Neutrophil (primary cell): Measurements from ENCODE around the gene MEN1.

Experiments
- H3K27ac ChIP-seq: fragments of 200-600 bp; sonication (generic); 2 replicates; pipeline ENCODE4 v1.5.1; 2016; ENCODE audit warnings: mild to moderate bottlenecking, moderate library complexity
- H3K27me3 ChIP-seq: fragments of 200-600 bp; sonication (generic); 2 replicates; pipeline ENCODE4 v1.6.0; 2016; ENCODE audit warnings: mild to moderate bottlenecking
- H3K36me3 ChIP-seq: fragments of 200-600 bp; sonication (generic); 2 replicates; pipeline ENCODE4 v1.5.1; 2017
- H3K4me1 ChIP-seq, 2 experiments: fragments of 200-600 bp in 1 of 2; sonication (generic) in 1 of 2; 1 replicate in 1 of 2; 2 replicates in 1 of 2; pipeline versions ENCODE4 v1.5.1 to v1.6.1; 2013 to 2016; ENCODE audit warnings: low read depth in 1 of 2, low read length in 1 of 2, mild to moderate bottlenecking in 1 of 2, moderate library complexity in 1 of 2; ENCODE audit not compliant: control insufficient read depth in 1 of 2, insufficient read depth in 1 of 2
- H3K4me3 ChIP-seq, 2 experiments: fragments of 200-600 bp in 1 of 2; sonication (generic) in 1 of 2; 1 replicate in 1 of 2; 2 replicates in 1 of 2; pipeline ENCODE4 v1.5.1; 2013 to 2016; ENCODE audit warnings: low read depth in 1 of 2, low read length in 1 of 2, mild to moderate bottlenecking in 1 of 2, moderate library complexity in 1 of 2
- H3K9me3 ChIP-seq: fragments of 200-600 bp; sonication (generic); 2 replicates; pipeline ENCODE4 v1.5.1; 2016
- TF ChIP-seq, protein P1 (sequence below): fragments of 200-600 bp; sonication (generic); IDR thresholded peaks from 2 replicates; pipeline ENCODE4 v1.5.1; 2016; ENCODE audit warnings: antibody characterized with exemption

The MEN1 gene

DNA sequence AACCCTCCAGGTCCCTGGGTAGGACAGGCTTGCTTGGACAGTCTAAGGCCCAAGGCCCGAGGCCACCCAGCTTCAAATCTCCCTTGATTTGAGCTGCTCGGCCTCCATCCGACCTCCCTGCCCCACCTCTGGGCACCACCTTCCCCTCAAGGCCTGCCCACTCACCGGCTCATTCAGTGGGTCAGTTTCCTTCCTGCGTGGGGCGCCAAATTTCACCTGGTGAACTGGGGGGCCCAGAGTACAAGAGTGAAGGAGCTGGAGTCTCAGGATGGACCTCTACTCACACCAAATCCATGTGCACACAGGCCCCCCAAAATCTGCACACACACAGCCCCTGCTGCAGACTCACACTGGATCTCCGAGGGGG, 11.1 kb downstream of the MEN1 start:
- peaks cover 65% of the 10 kb centered on the region for H3K36me3 ChIP-seq
- peak overlapping the region; percentile 88 for H3K27ac ChIP-seq
- no peak overlapping the region for H3K4me3 ChIP-seq
- H3K27me3 ChIP-seq = no peaks in the 10 kb centered on the region
- TF ChIP-seq, protein P1, sequence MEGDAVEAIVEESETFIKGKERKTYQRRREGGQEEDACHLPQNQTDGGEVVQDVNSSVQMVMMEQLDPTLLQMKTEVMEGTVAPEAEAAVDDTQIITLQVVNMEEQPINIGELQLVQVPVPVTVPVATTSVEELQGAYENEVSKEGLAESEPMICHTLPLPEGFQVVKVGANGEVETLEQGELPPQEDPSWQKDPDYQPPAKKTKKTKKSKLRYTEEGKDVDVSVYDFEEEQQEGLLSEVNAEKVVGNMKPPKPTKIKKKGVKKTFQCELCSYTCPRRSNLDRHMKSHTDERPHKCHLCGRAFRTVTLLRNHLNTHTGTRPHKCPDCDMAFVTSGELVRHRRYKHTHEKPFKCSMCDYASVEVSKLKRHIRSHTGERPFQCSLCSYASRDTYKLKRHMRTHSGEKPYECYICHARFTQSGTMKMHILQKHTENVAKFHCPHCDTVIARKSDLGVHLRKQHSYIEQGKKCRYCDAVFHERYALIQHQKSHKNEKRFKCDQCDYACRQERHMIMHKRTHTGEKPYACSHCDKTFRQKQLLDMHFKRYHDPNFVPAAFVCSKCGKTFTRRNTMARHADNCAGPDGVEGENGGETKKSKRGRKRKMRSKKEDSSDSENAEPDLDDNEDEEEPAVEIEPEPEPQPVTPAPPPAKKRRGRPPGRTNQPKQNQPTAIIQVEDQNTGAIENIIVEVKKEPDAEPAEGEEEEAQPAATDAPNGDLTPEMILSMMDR = no peak
- H3K4me1 ChIP-seq = peaks cover 43 to 52% of the 10 kb centered on the region in 2 experiments
- no peaks in the 10 kb centered on the region for H3K9me3 ChIP-seq

DNA sequence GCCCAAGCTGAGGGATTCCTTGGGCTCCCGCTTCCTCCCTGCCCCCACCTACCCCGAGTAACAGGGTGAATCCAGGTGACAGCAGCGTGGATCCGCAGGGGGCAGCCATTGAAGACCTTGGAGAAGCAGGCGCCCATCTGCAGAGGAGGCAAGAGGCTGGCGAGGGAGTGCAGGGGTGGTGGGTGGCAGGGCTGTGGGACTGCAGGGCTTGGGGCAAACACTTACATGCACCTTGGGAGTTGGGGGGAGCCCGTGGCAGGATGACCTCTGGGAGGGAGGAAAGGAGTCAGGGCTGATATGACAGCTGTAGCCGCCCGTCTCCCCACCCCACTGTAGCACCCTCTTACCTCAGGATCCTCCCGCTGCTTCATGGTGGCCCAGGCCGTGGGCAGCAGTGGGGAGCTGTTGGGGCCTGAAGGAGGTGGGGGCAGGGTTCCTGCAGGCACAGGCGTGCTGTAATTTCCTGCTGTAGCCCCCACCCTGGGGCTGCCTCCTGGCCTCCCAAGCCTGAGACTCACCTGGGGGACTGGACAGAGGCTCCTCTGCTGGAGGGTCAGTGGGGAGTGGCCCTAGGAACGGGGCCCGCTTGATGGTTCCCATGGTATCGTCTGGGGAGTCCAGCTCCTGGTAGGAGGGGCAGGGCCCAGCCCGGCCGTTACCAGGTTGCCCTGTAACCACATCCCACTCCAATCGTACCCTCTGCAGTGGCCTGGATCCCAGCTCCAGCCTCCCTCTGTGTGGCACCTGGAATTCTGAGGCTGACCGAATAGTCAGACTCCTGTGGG, 13.4 kb downstream of the MEN1 start:
- Histone ChIP-seq H3K36me3 (peaks cover 86% of the 10 kb centered on the region), H3K4me1 (peaks cover 26 to 38% of the 10 kb centered on the region in 2 experiments), H3K9me3 (no peaks in the 10 kb centered on the region), H3K4me3 (no peak overlapping the region), H3K27ac (peak overlapping the region; percentile 2), H3K27me3 (no peaks in the 10 kb centered on the region)
- TF ChIP-seq, protein P1 = no peak

DNA sequence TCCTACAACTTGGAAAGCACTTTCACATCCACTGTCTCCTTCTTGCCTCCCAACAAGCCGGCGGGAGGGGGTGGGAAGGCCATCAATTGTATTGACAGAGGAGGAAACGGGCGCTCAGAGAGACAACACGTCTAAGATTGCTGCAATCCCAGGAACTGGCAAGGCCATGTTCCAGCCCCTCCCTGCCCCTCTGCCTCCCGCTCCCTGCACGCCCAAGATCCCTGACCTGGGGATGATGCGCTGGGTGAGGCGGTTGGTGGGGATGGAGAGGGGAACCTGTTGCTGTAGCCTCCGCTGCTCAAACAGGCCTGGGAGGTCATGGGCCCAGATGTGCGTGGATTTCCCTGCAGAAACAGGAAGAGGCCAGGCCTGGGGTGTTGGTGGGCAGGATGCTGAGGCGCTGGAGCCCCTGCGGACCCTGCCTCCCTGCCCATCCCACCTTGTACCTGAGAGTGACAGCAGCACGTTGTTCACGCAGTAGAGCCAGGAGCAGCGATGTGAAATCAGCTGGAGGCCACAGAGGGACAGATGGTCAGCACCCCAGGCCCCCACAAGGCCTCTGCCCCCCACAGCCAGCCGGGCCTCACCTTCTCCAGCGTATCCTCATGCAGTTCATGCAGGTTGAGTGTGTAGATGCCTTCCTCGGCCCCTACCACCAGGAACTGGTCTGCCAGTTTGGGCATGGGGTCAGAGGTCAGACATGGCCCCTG, 14.1 kb downstream of the MEN1 start:
- Histone ChIP-seq H3K27me3 (no peaks in the 10 kb centered on the region), H3K9me3 (no peaks in the 10 kb centered on the region), H3K36me3 (peaks cover 92% of the 10 kb centered on the region), H3K4me3 (no peak overlapping the region), H3K4me1 (peaks cover 19 to 30% of the 10 kb centered on the region in 2 experiments), H3K27ac (peak overlapping the region; percentile 2)
- TF ChIP-seq, protein P1 = no peak

DNA sequence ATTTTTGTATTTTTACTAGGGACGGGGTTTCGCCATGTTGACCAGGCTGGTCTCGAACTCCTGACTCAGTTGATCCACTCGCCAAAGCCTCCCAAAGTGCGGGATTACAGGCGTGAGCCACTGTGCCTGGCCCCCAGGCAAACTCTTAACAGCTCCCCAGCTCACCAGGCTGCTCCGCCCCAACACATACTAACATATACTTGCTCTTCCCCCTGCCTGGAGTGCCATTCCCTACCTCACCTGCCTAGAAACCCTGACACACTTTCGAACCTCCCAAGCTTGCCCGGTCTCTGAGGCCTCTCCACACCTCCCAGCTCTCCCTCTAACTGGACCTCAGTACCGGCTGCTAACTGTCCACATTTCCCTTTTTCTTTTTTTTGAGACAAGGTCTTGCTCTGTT, 15.8 kb downstream of the MEN1 start:
- no peak overlapping the region for H3K4me3 ChIP-seq
- H3K27ac ChIP-seq = no peak overlapping the region
- H3K4me1 ChIP-seq = peaks cover 8 to 15% of the 10 kb centered on the region in 2 experiments
- TF ChIP-seq, protein P1 = no peak
- H3K36me3 ChIP-seq = peaks cover 92% of the 10 kb centered on the region
- no peaks in the 10 kb centered on the region for H3K9me3 ChIP-seq
- H3K27me3 ChIP-seq = no peaks in the 10 kb centered on the region

DNA sequence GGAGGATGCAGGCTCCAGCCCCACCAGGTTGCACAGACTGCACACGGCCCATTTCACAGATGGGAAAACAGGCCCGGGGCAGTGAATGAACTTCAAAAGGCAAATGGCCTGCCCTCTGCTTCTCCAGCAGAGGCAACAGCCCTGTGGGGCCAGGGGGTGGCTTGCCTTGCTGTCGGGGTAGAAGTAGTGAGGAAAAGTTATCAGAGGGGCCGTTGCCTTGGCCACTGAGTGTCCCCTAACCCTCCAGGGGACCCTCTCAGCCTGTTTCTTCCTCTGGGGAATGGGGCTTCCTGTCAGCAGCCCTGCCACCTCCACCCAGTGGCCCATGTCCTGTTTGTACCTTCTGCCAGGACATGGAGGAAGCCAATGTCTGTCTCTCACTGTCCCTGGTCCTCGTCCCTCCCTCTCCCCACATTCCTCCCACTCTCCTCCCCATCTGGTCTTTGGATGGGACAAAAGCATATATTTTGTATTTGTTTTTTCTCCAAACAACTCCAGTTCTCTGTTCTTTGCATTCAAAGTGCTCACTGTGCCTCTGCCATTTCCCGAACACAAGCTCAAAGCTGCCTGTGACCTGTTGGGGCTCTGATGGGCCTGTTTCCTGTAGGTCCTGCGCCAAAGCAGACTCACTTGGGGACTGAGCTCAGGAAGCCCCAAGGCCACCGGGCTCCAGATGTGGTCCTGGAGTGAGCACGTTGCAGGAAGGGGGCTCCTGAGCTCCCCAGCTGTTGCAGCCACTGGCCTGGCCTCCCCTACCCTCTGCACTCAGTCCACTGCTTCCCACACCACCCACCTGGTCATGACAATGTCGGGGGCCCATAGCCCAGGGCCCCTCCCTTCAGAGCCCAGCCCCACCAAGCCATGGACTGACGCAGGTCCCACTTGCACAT, 16.8 kb downstream of the MEN1 start:
- H3K4me3 ChIP-seq = no peak overlapping the region

More for the DNA sequence above, 16.8 kb downstream of the MEN1 start:
- TF ChIP-seq, protein P1 = no peak
- H3K9me3 ChIP-seq = no peaks in the 10 kb centered on the region
- H3K36me3 ChIP-seq = peaks cover 92% of the 10 kb centered on the region
- H3K27ac ChIP-seq = no peak overlapping the region
- no peaks in the 10 kb centered on the region for H3K27me3 ChIP-seq
- peaks cover 8 to 15% of the 10 kb centered on the region in 2 experiments for H3K4me1 ChIP-seq
